ENCODE measurements around the gene AMZ1. TPM values are rescaled to one million over a fixed set of nuclear protein-coding genes. Genes with fewer than 3 reads are reported as not detected.

Gene AMZ1
- total and polyA plus RNA-seq, 10 of the 15 experiments (the other 5 are each of a cell fraction or from before 2014, with no cell fraction given), result 0.02 to 2.0 (median 0.69) TPM

DNA sequence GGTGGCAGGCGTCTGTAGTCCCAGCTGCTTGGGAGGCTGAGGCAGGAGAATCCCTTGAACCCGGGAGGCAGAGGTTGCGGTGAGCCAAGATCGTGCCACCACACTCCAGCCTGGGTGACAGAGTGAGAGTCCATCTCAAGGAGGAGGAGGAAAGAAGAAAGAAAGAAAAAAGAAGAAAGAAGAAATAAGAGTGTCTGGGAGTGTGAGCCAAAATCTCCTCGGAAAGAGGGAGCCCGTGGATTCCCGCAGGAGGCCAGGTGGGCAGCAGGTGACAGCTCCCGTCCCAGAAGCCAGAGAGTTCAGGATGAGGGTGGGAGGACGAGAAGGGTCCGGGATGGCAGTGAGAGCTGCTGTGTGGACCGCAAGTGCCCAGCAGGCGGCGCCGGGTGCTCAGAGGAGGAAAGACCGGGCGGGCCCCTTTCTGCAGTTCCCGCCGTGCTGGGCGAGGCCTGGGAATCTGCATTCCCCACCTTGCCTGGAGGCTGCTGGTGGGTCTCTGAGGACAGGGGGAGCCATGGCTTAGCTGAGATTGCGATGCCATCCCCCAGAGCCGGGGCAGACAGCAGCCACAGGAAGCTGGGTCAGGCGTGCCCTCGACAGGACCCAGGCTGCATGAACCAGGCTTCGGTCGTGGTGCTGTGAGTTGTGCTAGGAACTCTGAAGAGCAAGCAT, 17.1 kb upstream of the AMZ1 start (continued):
- TF ChIP-seq BHLHE40 (IDR thresholded peaks at IDR 0.05; ENCODE audit: borderline replicate concordance in 1 of 2, low read depth in 2 of 2, low read length in 1 of 2) (peak in 1 of 2 experiments; percentile 54; a peak in 2 of 4 replicates), EP300 (IDR thresholded peaks at IDR 0.05; ENCODE audit: borderline replicate concordance in 1 of 2, control insufficient read depth in 1 of 2, low read depth in 2 of 2, low read length in 2 of 2) (no peak), SRF (IDR thresholded peaks at IDR 0.05; ENCODE audit: low read depth in 2 of 2, low read length in 2 of 2) (no peak), MYB (IDR thresholded peaks at IDR 0.05; ENCODE audit: borderline replicate concordance, low read depth, low read length) (no peak), CBX3 (IDR thresholded peaks at IDR 0.05; ENCODE audit: borderline replicate concordance, low read depth) (no peak), CBX5 (IDR thresholded peaks at IDR 0.05; ENCODE audit: low read depth) (peak; percentile 66; the same call in 1 of the 2 replicates), JUNB (IDR thresholded peaks at IDR 0.05) (no peak), SREBF2 (IDR thresholded peaks at IDR 0.05; ENCODE audit: low read length) (no peak), RAD21 (IDR thresholded peaks at IDR 0.05; ENCODE audit: insufficient read depth, low read depth, low read length) (peak; percentile 95), ZSCAN29 (IDR thresholded peaks at IDR 0.05) (no peak), ETV6 (conservative IDR thresholded peaks at IDR 0.05 in 1 of 2, IDR thresholded peaks at IDR 0.05 in 1 of 2; ENCODE audit: borderline replicate concordance in 1 of 2, low read depth in 1 of 2) (no peak), RB1 (IDR thresholded peaks at IDR 0.05; ENCODE audit: borderline replicate concordance) (peak; percentile 99), POLR2AphosphoS5 (IDR thresholded peaks at IDR 0.05; ENCODE audit: low read length) (no peak), EGR1 (IDR thresholded peaks at IDR 0.05; ENCODE audit: borderline replicate concordance in 1 of 2, low read depth in 2 of 2, low read length in 2 of 2) (no peak), DPF2 (IDR thresholded peaks at IDR 0.05) (peak; percentile 48), ZNF622 (IDR thresholded peaks at IDR 0.05) (no peak), RELA (IDR thresholded peaks at IDR 0.05; ENCODE audit: borderline replicate concordance, partially characterized antibody) (no peak), CHD4 (IDR thresholded peaks at IDR 0.05) (no peak), PML (IDR thresholded peaks at IDR 0.05; ENCODE audit: low read length) (no peak), MTA2 (IDR thresholded peaks at IDR 0.05; ENCODE audit: low read depth) (no peak)
- TF ChIP-seq, protein P1, sequence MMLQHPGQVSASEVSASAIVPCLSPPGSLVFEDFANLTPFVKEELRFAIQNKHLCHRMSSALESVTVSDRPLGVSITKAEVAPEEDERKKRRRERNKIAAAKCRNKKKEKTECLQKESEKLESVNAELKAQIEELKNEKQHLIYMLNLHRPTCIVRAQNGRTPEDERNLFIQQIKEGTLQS (IDR thresholded peaks at IDR 0.05; ENCODE audit: borderline replicate concordance, extremely low read depth, low read depth, low read length), result no peak
- TF ChIP-seq, protein P2, sequence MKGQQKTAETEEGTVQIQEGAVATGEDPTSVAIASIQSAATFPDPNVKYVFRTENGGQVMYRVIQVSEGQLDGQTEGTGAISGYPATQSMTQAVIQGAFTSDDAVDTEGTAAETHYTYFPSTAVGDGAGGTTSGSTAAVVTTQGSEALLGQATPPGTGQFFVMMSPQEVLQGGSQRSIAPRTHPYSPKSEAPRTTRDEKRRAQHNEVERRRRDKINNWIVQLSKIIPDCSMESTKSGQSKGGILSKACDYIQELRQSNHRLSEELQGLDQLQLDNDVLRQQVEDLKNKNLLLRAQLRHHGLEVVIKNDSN (IDR thresholded peaks at IDR 0.05; ENCODE audit: borderline replicate concordance, extremely low read length, insufficient read depth, low read depth, low read length), result no peak
- TF ChIP-seq, protein P3, sequence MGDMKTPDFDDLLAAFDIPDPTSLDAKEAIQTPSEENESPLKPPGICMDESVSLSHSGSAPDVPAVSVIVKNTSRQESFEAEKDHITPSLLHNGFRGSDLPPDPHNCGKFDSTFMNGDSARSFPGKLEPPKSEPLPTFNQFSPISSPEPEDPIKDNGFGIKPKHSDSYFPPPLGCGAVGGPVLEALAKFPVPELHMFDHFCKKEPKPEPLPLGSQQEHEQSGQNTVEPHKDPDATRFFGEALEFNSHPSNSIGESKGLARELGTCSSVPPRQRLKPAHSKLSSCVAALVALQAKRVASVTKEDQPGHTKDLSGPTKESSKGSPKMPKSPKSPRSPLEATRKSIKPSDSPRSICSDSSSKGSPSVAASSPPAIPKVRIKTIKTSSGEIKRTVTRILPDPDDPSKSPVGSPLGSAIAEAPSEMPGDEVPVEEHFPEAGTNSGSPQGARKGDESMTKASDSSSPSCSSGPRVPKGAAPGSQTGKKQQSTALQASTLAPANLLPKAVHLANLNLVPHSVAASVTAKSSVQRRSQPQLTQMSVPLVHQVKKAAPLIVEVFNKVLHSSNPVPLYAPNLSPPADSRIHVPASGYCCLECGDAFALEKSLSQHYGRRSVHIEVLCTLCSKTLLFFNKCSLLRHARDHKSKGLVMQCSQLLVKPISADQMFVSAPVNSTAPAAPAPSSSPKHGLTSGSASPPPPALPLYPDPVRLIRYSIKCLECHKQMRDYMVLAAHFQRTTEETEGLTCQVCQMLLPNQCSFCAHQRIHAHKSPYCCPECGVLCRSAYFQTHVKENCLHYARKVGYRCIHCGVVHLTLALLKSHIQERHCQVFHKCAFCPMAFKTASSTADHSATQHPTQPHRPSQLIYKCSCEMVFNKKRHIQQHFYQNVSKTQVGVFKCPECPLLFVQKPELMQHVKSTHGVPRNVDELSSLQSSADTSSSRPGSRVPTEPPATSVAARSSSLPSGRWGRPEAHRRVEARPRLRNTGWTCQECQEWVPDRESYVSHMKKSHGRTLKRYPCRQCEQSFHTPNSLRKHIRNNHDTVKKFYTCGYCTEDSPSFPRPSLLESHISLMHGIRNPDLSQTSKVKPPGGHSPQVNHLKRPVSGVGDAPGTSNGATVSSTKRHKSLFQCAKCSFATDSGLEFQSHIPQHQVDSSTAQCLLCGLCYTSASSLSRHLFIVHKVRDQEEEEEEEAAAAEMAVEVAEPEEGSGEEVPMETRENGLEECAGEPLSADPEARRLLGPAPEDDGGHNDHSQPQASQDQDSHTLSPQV (IDR thresholded peaks at IDR 0.05), result no peak
- TF ChIP-seq, protein P4, sequence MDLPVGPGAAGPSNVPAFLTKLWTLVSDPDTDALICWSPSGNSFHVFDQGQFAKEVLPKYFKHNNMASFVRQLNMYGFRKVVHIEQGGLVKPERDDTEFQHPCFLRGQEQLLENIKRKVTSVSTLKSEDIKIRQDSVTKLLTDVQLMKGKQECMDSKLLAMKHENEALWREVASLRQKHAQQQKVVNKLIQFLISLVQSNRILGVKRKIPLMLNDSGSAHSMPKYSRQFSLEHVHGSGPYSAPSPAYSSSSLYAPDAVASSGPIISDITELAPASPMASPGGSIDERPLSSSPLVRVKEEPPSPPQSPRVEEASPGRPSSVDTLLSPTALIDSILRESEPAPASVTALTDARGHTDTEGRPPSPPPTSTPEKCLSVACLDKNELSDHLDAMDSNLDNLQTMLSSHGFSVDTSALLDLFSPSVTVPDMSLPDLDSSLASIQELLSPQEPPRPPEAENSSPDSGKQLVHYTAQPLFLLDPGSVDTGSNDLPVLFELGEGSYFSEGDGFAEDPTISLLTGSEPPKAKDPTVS (IDR thresholded peaks at IDR 0.05; ENCODE audit: low read depth, low read length), result no peak

Measured in GM12878 (cell line).